D721Med (cell line): ENCODE measurements around the gene MEF2A.
"Not testable (repeated sequence)": the region's sequence is repeated elsewhere in the genome, so short reads cannot be mapped to it uniquely, and the experiment has no call there.

Experiments
- DNase-seq: peaks from one replicate; pipeline ENCODE4 v3.0.0; 2011; ENCODE audit warnings: low spot score; ENCODE audit not compliant: insufficient read length
- FAIRE-seq: peaks from 2 replicates; lab custom pipeline; 2011; peaks lifted over from hg19 to GRCh38; lab: Jason Lieb, UNC
- TF ChIP-seq, protein P1 (sequence below): IDR thresholded peaks from 2 replicates; pipeline ENCODE4 v1.5.1; 2012; ENCODE audit warnings: mild to moderate bottlenecking, control low read depth; ENCODE audit not compliant: insufficient read depth; ENCODE audit errors: missing control alignments

MEF2A gene

GRCh38 chr15:99736702-99737101, 170.9 kb downstream of the MEF2A start:
- TF ChIP-seq, protein P1, sequence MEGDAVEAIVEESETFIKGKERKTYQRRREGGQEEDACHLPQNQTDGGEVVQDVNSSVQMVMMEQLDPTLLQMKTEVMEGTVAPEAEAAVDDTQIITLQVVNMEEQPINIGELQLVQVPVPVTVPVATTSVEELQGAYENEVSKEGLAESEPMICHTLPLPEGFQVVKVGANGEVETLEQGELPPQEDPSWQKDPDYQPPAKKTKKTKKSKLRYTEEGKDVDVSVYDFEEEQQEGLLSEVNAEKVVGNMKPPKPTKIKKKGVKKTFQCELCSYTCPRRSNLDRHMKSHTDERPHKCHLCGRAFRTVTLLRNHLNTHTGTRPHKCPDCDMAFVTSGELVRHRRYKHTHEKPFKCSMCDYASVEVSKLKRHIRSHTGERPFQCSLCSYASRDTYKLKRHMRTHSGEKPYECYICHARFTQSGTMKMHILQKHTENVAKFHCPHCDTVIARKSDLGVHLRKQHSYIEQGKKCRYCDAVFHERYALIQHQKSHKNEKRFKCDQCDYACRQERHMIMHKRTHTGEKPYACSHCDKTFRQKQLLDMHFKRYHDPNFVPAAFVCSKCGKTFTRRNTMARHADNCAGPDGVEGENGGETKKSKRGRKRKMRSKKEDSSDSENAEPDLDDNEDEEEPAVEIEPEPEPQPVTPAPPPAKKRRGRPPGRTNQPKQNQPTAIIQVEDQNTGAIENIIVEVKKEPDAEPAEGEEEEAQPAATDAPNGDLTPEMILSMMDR = no peak
- no peak for FAIRE-seq
- DNase-seq = no peak

DNA sequence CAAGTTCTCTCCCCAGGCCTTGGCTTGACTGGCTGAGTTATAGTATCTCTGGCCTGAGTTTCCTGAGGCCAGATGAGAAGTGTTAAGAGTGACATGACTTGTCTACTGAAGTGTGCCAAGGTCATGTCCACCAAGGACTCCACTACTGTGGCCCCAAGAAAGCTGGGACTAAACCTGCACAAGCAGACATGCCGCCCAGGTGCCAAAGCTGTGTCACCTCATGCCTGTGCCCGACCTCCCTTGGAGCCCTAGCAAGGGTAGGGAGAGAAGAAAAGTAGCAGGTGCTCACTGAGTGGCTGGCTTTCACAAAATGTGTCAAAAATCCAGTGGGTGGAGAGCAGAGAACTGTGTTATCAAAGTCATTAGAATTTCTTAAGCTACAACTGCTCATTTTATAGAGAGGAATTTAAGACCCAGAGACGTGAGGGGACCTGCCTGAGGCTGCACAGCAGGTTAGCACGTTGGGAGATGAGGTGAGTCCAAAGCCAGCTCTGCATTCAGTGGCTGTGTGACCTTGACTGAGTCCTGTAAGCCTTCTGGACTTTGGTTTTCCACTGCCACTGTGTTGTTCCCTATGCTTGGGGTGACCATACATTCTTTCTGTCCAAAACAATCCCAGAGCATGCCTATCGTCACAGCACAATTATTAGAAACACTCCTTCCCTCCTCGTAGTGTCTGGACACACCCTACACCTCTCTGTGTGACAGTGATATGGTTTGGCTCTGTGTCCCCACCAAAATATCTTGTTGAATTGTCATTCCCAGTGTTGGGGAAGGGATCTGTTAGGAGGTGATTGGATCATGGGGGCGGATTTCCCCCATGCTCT, 172.4 kb downstream of the MEF2A start:
- FAIRE-seq (no peak), DNase-seq (no peak)
- TF ChIP-seq, protein P1 = no peak

DNA sequence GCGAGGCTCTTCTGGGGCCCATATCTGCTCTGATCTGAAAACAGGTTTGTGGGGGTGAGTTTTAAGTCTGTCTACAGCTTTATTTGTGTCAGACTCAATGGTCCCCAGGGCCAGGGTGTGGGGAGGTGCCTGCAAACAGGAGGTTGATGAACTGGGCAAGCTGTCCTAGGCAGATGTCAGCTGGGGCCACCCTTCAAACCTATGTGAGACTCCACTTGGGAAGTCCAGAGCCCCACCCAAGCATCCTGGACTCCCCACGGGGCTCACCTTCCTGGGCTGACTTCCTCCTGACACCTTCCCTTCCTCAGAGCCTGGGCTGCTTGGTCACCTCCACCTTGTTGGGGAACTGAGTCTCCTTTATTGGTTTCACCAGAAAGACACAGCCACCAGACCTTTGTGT, 176.1 kb downstream of the MEF2A start:
- no peak for FAIRE-seq
- TF ChIP-seq, protein P1 = no peak
- no peak for DNase-seq

DNA sequence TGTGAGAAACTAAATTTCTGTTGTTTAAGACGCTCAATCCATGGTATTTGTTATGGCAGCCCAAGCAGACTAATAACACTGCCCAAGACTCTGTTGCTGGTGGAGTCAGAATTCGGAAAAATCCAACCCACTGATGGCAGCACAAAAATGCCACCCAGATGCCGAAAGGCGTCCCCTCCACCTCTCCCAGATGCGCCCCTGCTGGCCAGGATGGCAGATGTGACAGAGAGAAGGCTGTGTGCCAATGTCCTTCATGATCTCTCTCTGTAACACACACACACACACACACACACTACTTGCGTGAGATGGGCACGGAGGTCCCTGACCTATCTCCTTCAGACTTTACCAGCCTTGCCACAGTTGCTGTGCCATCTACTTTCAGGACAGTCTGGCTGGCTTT, 178.4 kb downstream of the MEF2A start:
- no peak for DNase-seq
- TF ChIP-seq, protein P1 = no peak
- no peak for FAIRE-seq

GRCh38 chr15:99745370-99746086, 179.7 kb downstream of the MEF2A start:
- TF ChIP-seq, protein P1 = no peak
- DNase-seq (no peak), FAIRE-seq (no peak)

DNA sequence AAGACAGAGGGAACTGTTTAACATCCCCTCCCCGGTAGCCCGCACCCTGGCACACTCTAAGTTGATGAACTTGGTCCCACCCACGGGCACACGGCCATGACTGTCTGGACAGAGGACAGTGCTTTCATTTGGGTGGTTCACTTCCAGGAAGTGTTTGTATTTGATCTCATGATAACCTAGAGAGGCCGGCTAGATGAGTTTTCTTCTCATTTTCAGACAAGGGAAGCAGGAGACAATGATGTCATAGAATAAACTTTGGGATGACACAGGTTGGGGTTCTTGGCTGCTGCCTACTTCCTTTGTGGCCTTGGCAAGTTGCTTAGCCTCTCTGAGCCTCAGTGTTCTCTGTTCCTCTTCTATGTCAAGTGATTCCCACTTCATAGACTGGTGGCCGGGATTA, 183.6 kb downstream of the MEF2A start:
- DNase-seq = no peak
- no peak for FAIRE-seq
- TF ChIP-seq, protein P1 = no peak

DNA sequence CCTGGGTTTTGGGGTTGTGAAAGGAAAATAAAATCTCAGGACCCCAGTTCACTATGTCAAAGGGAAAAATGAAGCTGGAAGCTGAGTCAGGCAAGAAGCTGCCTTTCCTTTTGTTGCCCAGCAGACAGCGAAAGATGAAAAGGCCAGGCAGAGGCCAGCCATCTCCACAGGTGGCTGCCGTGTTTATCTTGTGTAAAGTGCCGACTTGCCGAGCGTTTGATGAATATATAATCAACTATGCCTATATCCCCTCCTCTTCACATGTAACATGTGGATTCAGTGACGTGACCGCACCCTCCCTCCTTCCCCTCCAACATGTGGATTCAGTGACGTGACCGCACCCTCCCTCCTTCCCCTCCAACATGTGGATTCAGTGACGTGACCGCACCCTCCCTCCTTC, 184.5 kb downstream of the MEF2A start:
- DNase-seq, FAIRE-seq: not testable (repeated sequence)
